ENCODE measurements around the gene RALGPS2.

The RALGPS2 gene

GRCh38 chr1:178944729-178945128 lies 219.7 kb downstream of the RALGPS2 start:
- ATAC-seq = no peak
- TF ChIP-seq ESRRG (CRISPR knock-in tag; IDR thresholded peaks at IDR 0.05) (no peak), RARB (CRISPR knock-in tag; IDR thresholded peaks at IDR 0.05) (no peak), ZNF70 (CRISPR knock-in tag; IDR thresholded peaks at IDR 0.05) (no peak), CSDC2 (CRISPR knock-in tag; IDR thresholded peaks at IDR 0.05) (no peak), ZC3H10 (CRISPR knock-in tag; IDR thresholded peaks at IDR 0.05) (no peak), TOX (CRISPR knock-in tag; IDR thresholded peaks at IDR 0.05; ENCODE audit: borderline replicate concordance) (no peak), TSHZ2 (CRISPR knock-in tag; IDR thresholded peaks at IDR 0.05) (no peak), GLIS3 (CRISPR knock-in tag; IDR thresholded peaks at IDR 0.05) (no peak)
- TF ChIP-seq, protein P1, sequence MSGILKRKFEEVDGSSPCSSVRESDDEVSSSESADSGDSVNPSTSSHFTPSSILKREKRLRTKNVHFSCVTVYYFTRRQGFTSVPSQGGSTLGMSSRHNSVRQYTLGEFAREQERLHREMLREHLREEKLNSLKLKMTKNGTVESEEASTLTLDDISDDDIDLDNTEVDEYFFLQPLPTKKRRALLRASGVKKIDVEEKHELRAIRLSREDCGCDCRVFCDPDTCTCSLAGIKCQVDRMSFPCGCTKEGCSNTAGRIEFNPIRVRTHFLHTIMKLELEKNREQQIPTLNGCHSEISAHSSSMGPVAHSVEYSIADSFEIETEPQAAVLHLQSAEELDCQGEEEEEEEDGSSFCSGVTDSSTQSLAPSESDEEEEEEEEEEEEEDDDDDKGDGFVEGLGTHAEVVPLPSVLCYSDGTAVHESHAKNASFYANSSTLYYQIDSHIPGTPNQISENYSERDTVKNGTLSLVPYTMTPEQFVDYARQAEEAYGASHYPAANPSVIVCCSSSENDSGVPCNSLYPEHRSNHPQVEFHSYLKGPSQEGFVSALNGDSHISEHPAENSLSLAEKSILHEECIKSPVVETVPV (CRISPR knock-in tag; IDR thresholded peaks at IDR 0.05) = no peak
- TF ChIP-seq, protein P2, sequence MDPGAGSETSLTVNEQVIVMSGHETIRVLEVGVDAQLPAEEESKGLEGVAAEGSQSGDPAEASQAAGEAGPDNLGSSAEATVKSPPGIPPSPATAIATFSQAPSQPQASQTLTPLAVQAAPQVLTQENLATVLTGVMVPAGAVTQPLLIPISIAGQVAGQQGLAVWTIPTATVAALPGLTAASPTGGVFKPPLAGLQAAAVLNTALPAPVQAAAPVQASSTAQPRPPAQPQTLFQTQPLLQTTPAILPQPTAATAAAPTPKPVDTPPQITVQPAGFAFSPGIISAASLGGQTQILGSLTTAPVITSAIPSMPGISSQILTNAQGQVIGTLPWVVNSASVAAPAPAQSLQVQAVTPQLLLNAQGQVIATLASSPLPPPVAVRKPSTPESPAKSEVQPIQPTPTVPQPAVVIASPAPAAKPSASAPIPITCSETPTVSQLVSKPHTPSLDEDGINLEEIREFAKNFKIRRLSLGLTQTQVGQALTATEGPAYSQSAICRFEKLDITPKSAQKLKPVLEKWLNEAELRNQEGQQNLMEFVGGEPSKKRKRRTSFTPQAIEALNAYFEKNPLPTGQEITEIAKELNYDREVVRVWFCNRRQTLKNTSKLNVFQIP (CRISPR knock-in tag; IDR thresholded peaks at IDR 0.05; ENCODE audit: borderline replicate concordance, low read depth) = no peak

DNA sequence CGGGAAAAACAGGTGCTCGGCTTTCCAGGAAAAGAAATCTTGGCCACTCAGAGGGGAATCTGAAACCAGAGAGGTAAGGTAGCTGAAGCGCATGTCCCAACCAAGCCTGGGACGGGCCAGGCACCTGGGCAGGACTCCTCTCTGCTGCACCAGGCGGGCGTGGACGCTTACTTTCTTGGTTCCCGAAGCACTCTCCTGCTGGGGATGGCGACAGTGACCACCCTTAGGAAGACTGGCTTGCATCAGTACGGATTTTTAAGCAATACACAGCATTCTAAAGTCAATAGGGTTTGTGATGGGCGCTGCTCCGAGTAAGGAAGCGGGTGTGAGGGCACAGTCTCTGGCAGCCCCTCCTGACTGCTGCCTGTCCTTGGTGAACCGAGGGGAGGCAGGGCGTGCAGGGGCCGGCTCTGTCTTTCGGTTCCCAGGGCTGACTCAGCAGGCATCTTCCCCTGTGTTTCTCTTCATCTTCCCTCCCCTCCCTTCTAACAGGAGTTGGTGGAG lies 220.8 kb downstream of the RALGPS2 start:
- ATAC-seq = no peak
- TF ChIP-seq CSDC2 (CRISPR knock-in tag; IDR thresholded peaks at IDR 0.05) (no peak), GLIS3 (CRISPR knock-in tag; IDR thresholded peaks at IDR 0.05) (no peak), ZC3H10 (CRISPR knock-in tag; IDR thresholded peaks at IDR 0.05) (no peak), BACH2 (CRISPR knock-in tag; IDR thresholded peaks at IDR 0.05; ENCODE audit: borderline replicate concordance) (no peak), TCF4 (CRISPR knock-in tag; IDR thresholded peaks at IDR 0.05; ENCODE audit: borderline replicate concordance) (no peak), RARB (CRISPR knock-in tag; IDR thresholded peaks at IDR 0.05) (no peak), TSHZ2 (CRISPR knock-in tag; IDR thresholded peaks at IDR 0.05) (no peak), CREB5 (CRISPR knock-in tag; IDR thresholded peaks at IDR 0.05; ENCODE audit: low read depth) (no peak)
- TF ChIP-seq, protein P1 (CRISPR knock-in tag; IDR thresholded peaks at IDR 0.05) = no peak
- TF ChIP-seq, protein P3, sequence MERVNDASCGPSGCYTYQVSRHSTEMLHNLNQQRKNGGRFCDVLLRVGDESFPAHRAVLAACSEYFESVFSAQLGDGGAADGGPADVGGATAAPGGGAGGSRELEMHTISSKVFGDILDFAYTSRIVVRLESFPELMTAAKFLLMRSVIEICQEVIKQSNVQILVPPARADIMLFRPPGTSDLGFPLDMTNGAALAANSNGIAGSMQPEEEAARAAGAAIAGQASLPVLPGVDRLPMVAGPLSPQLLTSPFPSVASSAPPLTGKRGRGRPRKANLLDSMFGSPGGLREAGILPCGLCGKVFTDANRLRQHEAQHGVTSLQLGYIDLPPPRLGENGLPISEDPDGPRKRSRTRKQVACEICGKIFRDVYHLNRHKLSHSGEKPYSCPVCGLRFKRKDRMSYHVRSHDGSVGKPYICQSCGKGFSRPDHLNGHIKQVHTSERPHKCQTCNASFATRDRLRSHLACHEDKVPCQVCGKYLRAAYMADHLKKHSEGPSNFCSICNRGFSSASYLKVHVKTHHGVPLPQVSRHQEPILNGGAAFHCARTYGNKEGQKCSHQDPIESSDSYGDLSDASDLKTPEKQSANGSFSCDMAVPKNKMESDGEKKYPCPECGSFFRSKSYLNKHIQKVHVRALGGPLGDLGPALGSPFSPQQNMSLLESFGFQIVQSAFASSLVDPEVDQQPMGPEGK (CRISPR knock-in tag; IDR thresholded peaks at IDR 0.05; ENCODE audit: borderline replicate concordance) = no peak
- TF ChIP-seq, protein P2 (CRISPR knock-in tag; IDR thresholded peaks at IDR 0.05; ENCODE audit: borderline replicate concordance, low read depth) = no peak
